Measurements from ENCODE around the gene KMT5B.

Gene KMT5B

GRCh38 chr11:68215524-68216170 lies 2.6 kb upstream of the KMT5B start:
- no peak for DNase-seq (ENCODE audit: low spot score)
- no peak for TF ChIP-seq CTCF (IDR thresholded peaks at IDR 0.05; ENCODE audit: extremely low read depth, missing control alignments)

- peak; percentile 41 for DNase-seq (ENCODE audit: low spot score)
These were observed 2.0 kb upstream of the KMT5B start for GRCh38 chr11:68215087-68215445.

DNA sequence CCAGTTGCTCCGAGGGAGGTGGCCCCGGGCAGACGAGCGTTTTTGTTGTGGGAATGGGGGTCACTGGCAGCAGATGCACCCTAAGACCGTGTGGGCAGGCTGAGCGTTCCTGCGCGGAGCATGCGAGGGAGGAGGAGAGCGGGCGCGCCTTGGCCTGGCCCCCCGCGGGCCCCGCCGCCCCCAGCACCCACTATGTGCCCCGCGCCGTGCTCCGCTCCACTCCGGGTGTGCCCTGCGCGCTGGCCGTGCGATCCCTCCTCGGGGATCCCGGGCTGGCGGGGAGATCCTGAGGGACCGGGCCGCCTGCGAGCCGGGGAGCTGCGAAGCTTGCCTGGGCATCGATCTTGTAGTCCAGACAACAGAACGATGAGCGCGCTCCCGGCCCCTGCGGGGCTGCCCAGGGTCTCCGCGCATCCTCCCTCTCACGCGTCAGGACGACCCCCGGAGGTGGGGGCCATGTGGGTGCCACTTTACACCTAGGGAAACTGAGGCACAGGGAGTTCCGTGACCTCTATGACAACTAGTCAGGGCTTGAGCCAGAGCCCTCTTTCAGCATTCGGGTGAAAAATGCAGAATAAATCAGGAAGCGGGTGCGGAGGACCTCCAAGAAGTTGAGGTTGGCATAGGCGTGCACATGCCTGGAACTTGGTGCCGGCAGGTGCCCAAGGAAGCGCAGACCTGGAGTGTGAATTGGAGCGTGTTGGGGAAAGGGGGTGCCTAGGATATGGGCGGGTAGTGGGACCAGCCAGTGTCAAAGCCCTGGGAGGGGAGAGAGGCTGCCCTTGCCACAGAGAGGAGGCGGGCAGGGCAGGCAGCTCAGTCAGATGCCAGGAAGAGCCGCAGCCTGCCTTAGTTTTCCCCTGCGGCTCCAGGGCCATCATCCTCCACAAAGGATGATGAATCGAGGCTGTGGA lies 1.3 kb upstream of the KMT5B start:
- no peak for TF ChIP-seq CTCF (IDR thresholded peaks at IDR 0.05; ENCODE audit: extremely low read depth, missing control alignments)
- no peak for DNase-seq (ENCODE audit: low spot score)

More at GRCh38 chr11:68215087-68215445, 2.0 kb upstream of the KMT5B start:
- TF ChIP-seq CTCF (IDR thresholded peaks at IDR 0.05; ENCODE audit: extremely low read depth, missing control alignments): no peak

GRCh38 chr11:68213555-68214172 lies 568 bp upstream of the KMT5B start:
- peak; percentile 93 for DNase-seq (ENCODE audit: low spot score)
- no peak for TF ChIP-seq CTCF (IDR thresholded peaks at IDR 0.05; ENCODE audit: extremely low read depth, missing control alignments)

- TF ChIP-seq CTCF (IDR thresholded peaks at IDR 0.05; ENCODE audit: extremely low read depth, missing control alignments): peak; percentile 48
- peak; percentile 92 for DNase-seq (ENCODE audit: low spot score)
These were observed 518 bp downstream of the KMT5B start for GRCh38 chr11:68212421-68213134.

GRCh38 chr11:68211546-68211945 lies 1.6 kb downstream of the KMT5B start:
- DNase-seq (ENCODE audit: low spot score): no peak
- TF ChIP-seq CTCF (IDR thresholded peaks at IDR 0.05; ENCODE audit: extremely low read depth, missing control alignments): no peak

Data from GM20000 (cell line).